Adrenal gland (tissue), 12 donors: ENCODE measurements around the gene MRPL55. TPM values are rescaled to one million over a fixed set of nuclear protein-coding genes. Genes with fewer than 3 reads are reported as not detected.

Experiments
- DNase-seq, 7 donors: peaks; one replicate each; pipeline ENCODE4 v3.0.0-alpha.2; 2019 to 2020
- H3K27ac ChIP-seq, 5 donors: fragments of 200-600 bp; sonication (generic) in 4 of 5; 1 replicate in 3 of 5; 2 replicates in 2 of 5; pipeline versions ENCODE4 v1.5.1 to v1.8.0; 2016 to 2020; ENCODE audit warnings: mild to moderate bottlenecking in 1 of 5
- H3K27me3 ChIP-seq: fragments of 200-600 bp; 2 replicates; pipeline ENCODE4 v1.8.0; 2021
- H3K36me3 ChIP-seq, 2 donors: fragments of 200-600 bp; replicated peaks in 1 of 2; 1 replicate in 1 of 2; 2 replicates in 1 of 2; pipeline versions ENCODE4 v1.5.1 to v1.8.0; 2018 to 2022
- H3K4me1 ChIP-seq, 2 donors: fragments of 200-600 bp; replicated peaks in 1 of 2; 1 replicate in 1 of 2; 2 replicates in 1 of 2; pipeline versions ENCODE4 v1.5.1 to v1.8.0; 2018 to 2021
- H3K4me3 ChIP-seq, 4 donors: fragments of 200-600 bp; sonication (generic) in 3 of 4; one replicate each; pipeline ENCODE4 v1.5.1; 2016 to 2018
- H3K9me3 ChIP-seq, 3 donors: fragments of 200-600 bp; sonication (generic) in 1 of 3; replicated peaks in 1 of 3; 1 replicate in 2 of 3; 2 replicates in 1 of 3; pipeline versions ENCODE4 v1.5.1 to v1.8.0; 2016 to 2021
- POLR2A ChIP-seq, 2 donors: fragments of 450-650 bp; IDR thresholded peaks; one replicate each; pipeline ENCODE4 v1.6.1; 2017; ENCODE audit warnings: antibody characterized with exemption in 2 of 2, mild to moderate bottlenecking in 2 of 2, moderate library complexity in 1 of 2
- WGBS, 4 donors: extraction: QIAGEN DNeasy Blood & Tissue Kit in 2 of 4; methylation state at CpG; one replicate each; pipeline versions ENCODE4 v1.1.5 to v1.1.7; 2013 to 2017; 5-methylcytosine and 5-hydroxymethylcytosine counted together
- intact Hi-C, 2 donors: fragments of 100-400 bp; cut with DNase I; formaldehyde crosslinking; loops; one replicate each; pipeline versions ENCODE4 v1.14.1 to v1.15.0; 2022 to 2023
- polyA plus RNA-seq, 3 donors: library from polyadenylated mRNA; stranded (reverse); fragments of 200-250 nt in 2 of 3; fragments of 350-450 nt in 1 of 3; fragmentation: Illumina TruSeq in 1 of 3; extraction: RNeasy Lipid Tissue Mini Kit (QIAGEN cat#74804) in 1 of 3; gene quantifications; one replicate each; pipeline ENCODE4 v1.2.3, GENCODE V29; 2013 to 2014
- total RNA-seq, 9 donors: library from RNA; depleted of rRNA in 4 of 9; stranded (reverse); fragments of >200 nt in 4 of 9; fragments of 120-200 nt in 1 of 9; fragmentation: NEBNext Ultra II Directional in 1 of 9; extraction: Animal tissue kit (Norgen Biotek cat#: 25700) in 1 of 9; gene quantifications; one replicate each; pipeline versions ENCODE4 v1.1.0 to v1.2.4, GENCODE V29; 2013 to 2023
- TF ChIP-seq, protein P1 (sequence below), 6 experiments: fragments of 450-650 bp in 4 of 6; fragments of 200-600 bp in 2 of 6; sonication (generic) in 1 of 6; IDR thresholded peaks; 1 replicate in 5 of 6; 2 replicates in 1 of 6; pipeline versions ENCODE4 v1.5.1 to v1.8.0; 2016 to 2021; ENCODE audit warnings: antibody characterized with exemption in 6 of 6, mild to moderate bottlenecking in 2 of 6, moderate library complexity in 1 of 6
- donor health status: healthy with polysubstance abuse.
- donor health status: Bipolar disorder and iron deficiency.
- donor health status: DM: yes; HTN: yes; CAD: no.
- donor health status: DM: no; HTN: no; CAD: no.
- donor health status: DM: no; HTN: no; CAD: no.
- donor health status: DM: yes; HTN: yes; CAD: no.

MRPL55 gene
- total and polyA plus RNA-seq, 12 donors = 25.1 to 309 (median 70.8) TPM

DNA sequence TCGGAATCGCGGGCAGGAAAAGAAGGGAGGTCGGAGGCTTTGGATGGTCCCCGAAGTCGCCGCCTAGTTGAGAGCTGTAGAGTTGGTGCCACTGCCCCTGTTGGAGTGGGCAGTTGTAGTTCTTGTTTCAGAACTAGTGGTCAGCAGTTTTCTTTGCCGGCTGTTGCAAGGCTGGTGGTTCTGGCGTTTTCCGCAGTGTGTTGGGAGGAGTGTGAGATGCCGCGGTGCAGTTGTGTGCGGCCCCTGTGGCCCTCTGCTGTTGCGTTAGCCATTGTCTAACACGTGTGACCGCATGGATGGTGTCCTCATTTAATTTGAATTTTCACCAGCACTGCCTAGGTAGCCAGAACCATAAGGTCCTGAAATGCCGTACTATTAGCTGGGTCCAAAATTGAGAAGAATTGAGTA is 25.2 kb downstream of the MRPL55 start:
- H3K4me1 ChIP-seq = peaks cover 53 to 60% of the 10 kb centered on the region in 2 donors
- H3K4me3 ChIP-seq = peak overlapping the region; percentile 95 to 100 (median 98)
- peak overlapping the region; percentile 94 to 100 (median 100) for H3K27ac ChIP-seq
- peaks cover 0 to 5% of the 10 kb centered on the region in 2 donors for H3K36me3 ChIP-seq
- 0 to 1% (median 1%) methylated on average over 11 to 17 of the region's 17 CpGs for WGBS, 4 donors
- intact Hi-C loops = loop anchor here in 1 of 2 donors (10.0 kb wide), 1 partner anchor 349 kb away; the partner anchor contains the start of genes JMJD4 and SNAP47
- H3K27me3 ChIP-seq = no peaks in the 10 kb centered on the region
- peak in 1 of 2 donors; percentile 10 for TF ChIP-seq POLR2A (IDR thresholded peaks at IDR 0.05)
- TF ChIP-seq, protein P1, sequence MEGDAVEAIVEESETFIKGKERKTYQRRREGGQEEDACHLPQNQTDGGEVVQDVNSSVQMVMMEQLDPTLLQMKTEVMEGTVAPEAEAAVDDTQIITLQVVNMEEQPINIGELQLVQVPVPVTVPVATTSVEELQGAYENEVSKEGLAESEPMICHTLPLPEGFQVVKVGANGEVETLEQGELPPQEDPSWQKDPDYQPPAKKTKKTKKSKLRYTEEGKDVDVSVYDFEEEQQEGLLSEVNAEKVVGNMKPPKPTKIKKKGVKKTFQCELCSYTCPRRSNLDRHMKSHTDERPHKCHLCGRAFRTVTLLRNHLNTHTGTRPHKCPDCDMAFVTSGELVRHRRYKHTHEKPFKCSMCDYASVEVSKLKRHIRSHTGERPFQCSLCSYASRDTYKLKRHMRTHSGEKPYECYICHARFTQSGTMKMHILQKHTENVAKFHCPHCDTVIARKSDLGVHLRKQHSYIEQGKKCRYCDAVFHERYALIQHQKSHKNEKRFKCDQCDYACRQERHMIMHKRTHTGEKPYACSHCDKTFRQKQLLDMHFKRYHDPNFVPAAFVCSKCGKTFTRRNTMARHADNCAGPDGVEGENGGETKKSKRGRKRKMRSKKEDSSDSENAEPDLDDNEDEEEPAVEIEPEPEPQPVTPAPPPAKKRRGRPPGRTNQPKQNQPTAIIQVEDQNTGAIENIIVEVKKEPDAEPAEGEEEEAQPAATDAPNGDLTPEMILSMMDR (IDR thresholded peaks at IDR 0.05) = no peak
- peak in 4 of 7 donors; percentile 48 to 60 (median 59) for DNase-seq
- H3K9me3 ChIP-seq = no peaks in the 10 kb centered on the region

DNA sequence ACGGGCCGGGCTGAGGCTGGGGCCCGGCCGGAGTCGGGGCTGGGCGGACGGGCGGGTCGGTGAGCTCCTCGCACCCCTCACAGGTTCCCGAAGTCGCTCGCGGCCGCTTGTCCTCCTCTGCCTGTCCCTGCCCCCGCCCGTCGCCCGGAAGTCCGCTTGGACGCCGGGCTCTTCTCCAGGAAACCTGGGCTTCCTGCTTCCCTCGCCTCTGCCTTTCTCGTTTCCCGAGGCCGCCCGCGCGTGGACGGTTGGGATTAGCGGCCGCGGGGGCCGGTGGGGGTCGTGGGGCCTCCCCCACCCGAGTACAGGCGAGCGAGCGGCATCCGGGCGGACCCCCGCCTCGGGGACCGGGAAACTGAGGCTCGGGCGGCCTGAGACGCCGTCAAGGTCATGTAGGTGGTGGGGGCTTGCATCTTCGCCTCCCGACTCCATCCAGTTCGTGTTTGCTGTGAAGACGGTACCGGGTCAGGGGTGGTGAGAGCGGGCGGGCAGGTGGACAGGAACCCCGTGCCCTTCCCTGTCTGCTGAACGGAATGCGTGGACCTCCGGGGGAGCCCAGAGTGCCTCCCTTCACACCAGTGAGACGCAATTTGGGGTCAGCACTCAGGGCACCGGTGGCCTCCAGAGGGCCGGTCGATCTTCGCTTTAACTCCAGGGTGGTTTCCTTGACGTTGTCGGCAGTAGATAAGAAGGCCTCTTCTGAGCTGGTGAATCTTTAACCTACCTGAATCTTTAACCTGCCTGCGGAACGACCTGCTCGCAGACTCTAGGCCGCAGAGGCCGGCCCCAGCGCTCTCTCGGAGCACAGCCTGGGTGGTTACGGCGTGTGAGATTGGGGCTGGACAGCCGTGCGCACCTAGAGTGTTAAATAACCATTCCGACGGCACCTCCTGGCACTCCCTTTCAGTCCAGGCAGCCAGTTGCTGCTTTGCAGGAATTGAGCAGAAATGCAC is 25.9 kb downstream of the MRPL55 start:
- H3K9me3 ChIP-seq = no peaks in the 10 kb centered on the region
- H3K4me1 ChIP-seq = peaks cover 46 to 53% of the 10 kb centered on the region in 2 donors
- H3K4me3 ChIP-seq = peak overlapping the region; percentile 95 to 100 (median 98)
- WGBS, 4 donors = 0 to 2% (median 1%) methylated on average over 23 to 79 of the region's 79 CpGs
- H3K27me3 ChIP-seq = no peaks in the 10 kb centered on the region
- DNase-seq = peak; percentile 53 to 78 (median 68)
- H3K36me3 ChIP-seq = no peaks in the 10 kb centered on the region
- intact Hi-C loops = loop anchor here in 1 of 2 donors (10.0 kb wide), 1 partner anchor 348 kb away; the partner anchor contains the start of genes JMJD4 and SNAP47
- peak overlapping the region; percentile 94 to 100 (median 100) for H3K27ac ChIP-seq
- TF ChIP-seq POLR2A (IDR thresholded peaks at IDR 0.05) = peak in 1 of 2 donors; percentile 16
- TF ChIP-seq, protein P1 (IDR thresholded peaks at IDR 0.05) = no peak

DNA sequence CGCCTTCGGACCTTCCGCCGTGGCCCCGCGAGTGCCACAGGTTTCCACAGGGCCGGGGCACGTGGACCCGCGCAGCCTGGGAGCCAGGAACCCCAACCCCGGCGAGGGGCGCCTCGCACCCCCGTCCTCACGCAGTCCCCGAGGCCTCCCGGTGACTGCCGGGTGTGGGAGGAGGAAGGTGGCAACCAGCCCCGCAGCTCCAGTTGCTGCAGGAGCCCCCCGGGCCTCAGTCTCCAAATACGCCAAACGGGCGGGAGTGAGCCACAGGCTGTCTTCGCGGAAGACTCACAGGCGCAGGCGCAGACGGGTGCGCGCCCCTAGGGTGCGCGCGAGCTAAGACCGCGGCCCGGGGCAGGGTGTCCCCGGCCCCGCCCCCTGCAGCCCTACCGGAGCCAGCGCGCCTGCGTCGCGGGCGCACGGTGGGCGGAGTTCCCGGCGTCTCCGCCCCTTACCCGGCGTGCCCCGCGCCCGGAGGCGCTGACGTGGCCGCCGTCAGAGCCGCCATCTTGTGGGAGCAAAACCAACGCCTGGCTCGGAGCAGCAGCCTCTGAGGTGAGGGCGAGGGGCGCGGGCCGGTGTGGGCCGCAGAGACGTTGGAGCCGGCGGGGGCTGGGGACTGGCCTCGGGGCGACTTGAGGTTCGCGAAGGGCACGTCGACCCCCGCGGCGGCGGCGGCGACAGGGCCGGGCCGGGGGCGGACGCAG is 26.7 kb downstream of the MRPL55 start, which contains the start of gene ARF1:
ARF1 (plus strand) TSS at position 495 of the 704 bp plus-strand sequence. CDS start 14,407 bp downstream, outside the sequence.
- peak; percentile 85 to 88 for TF ChIP-seq POLR2A (IDR thresholded peaks at IDR 0.05)
- TF ChIP-seq, protein P1 (IDR thresholded peaks at IDR 0.05) = peak in 2 of 6 experiments; percentile 21 to 39
- intact Hi-C loops = loop anchor here in 1 of 2 donors (10.0 kb wide), 1 partner anchor 348 kb away; the partner anchor contains the start of genes JMJD4 and SNAP47
- peak within 1 kb of the TSS; percentile 95 to 100 (median 98) for H3K4me3 ChIP-seq
- no peaks in the 10 kb centered on the region for H3K36me3 ChIP-seq
- peak; percentile 92 to 95 (median 92) for DNase-seq
- peak within 1 kb of the TSS; percentile 94 to 100 (median 100) for H3K27ac ChIP-seq
- no peaks in the 10 kb centered on the region for H3K9me3 ChIP-seq
- 0 to 8% (median 0%) methylated on average over 8 to 87 of the region's 87 CpGs for WGBS, 4 donors
- H3K27me3 ChIP-seq = no peaks in the 10 kb centered on the region
- H3K4me1 ChIP-seq = peaks cover 38 to 44% of the 10 kb centered on the region in 2 donors
